Measurements from ENCODE around the gene FUBP3. TPM values are rescaled to one million over a fixed set of nuclear protein-coding genes. Genes with fewer than 3 reads are reported as not detected.

The FUBP3 gene
- total RNA-seq, 1 experiment from 2014 or later: 78.6 TPM

GRCh38 chr9:130535818-130536521, 43.4 kb upstream of the FUBP3 start:
- Histone ChIP-seq H2AK5ac (ENCODE audit: insufficient read length, low read length) (no peak overlapping the region), H3K27ac (ENCODE audit: insufficient read length, low read depth, low read length) (no peak overlapping the region), H3K14ac (ENCODE audit: insufficient read depth, low read length) (peak overlapping the region; percentile 3), H3K79me1 (ENCODE audit: insufficient read depth, low read depth, low read length, poor library complexity, severe bottlenecking) (no peaks in the 10 kb centered on the region), H2BK12ac (ENCODE audit: insufficient read length, low read depth, low read length) (no peak overlapping the region), H3K18ac (ENCODE audit: insufficient read length, low read depth, low read length) (peak overlapping the region; percentile 12), H3K23me2 (ENCODE audit: insufficient read length, low read depth, low read length, poor library complexity, severe bottlenecking) (no peaks in the 10 kb centered on the region), H2BK20ac (ENCODE audit: low read depth, low read length, poor library complexity, severe bottlenecking) (no peak overlapping the region), H4K8ac (replicated peaks; ENCODE audit: insufficient read length, low read depth, low read length) (no peak overlapping the region), H3K23ac (ENCODE audit: insufficient read length, low read depth, low read length) (no peak overlapping the region), H2BK15ac (ENCODE audit: low read depth, low read length) (no peak overlapping the region), H3K56ac (ENCODE audit: insufficient read length, low read depth, low read length) (no peak overlapping the region), H3T11ph (ENCODE audit: low read length) (no peak overlapping the region), H3K9ac (ENCODE audit: extremely low read depth, insufficient read length, low read length) (no peak overlapping the region), H3K4ac (ENCODE audit: low read depth, low read length) (no peak overlapping the region), H3K4me2 (ENCODE audit: insufficient read depth, insufficient read length, low read length) (peak overlapping the region; percentile 53), H3K27me3 (ENCODE audit: insufficient read depth, low read length) (no peaks in the 10 kb centered on the region; the same call in 1 of the 2 replicates), H4K20me1 (ENCODE audit: control insufficient read depth, insufficient read depth, insufficient read length) (no peaks in the 10 kb centered on the region), H4K5ac (ENCODE audit: insufficient read length, low read depth, low read length) (peak overlapping the region; percentile 58), H2BK120ac (ENCODE audit: low read depth, low read length, poor library complexity, severe bottlenecking) (no peak overlapping the region), H3K4me1 (ENCODE audit: insufficient read depth, low read length) (no peaks in the 10 kb centered on the region; the same call in 1 of the 2 replicates), H4K91ac (ENCODE audit: insufficient read length, low read depth, low read length) (no peak overlapping the region), H3K79me2 (ENCODE audit: insufficient read depth, low read length) (no peaks in the 10 kb centered on the region), H2AFZ (ENCODE audit: low read length) (peak overlapping the region; percentile 0), H2BK5ac (ENCODE audit: insufficient read length, low read length) (no peak overlapping the region), H3K9me3 (ENCODE audit: control insufficient read depth, low read depth, low read length) (no peaks in the 10 kb centered on the region)
- WGBS (ENCODE audit: extremely low coverage, insufficient read length, low lambda C conversion rate): no CpG with 5 or more reads among the region's 28 CpGs
- DNase-seq: no peak
- H3K27ac Mint-ChIP-seq: peak overlapping the region in 2 of 3 experiments; percentile 0 to 15; a peak in 2 of 7 replicates
- peaks cover 31 to 57% of the 10 kb centered on the region in 2 experiments for H3K4me1 Mint-ChIP-seq
- H3K36me3 Mint-ChIP-seq (ENCODE audit: insufficient read depth in 1 of 3, low read depth in 3 of 3): no peaks in the 10 kb centered on the region
- H3K4me3 Mint-ChIP-seq: peak overlapping the region; percentile 31 to 69
- H3K9me3 Mint-ChIP-seq: peaks cover 0 to 3% of the 10 kb centered on the region in 2 experiments; a peak in 1 of 5 replicates
- peaks cover 36% of the 10 kb centered on the region for H3K27me3 Mint-ChIP-seq (ENCODE audit: low read depth)
- TF ChIP-seq CTCF (conservative IDR thresholded peaks at IDR 0.05): no peak

Data from H9 (cell line).